Neural cell (in vitro differentiated cells): Measurements from ENCODE around the gene FLOT1. TPM values are rescaled to one million over a fixed set of nuclear protein-coding genes. Genes with fewer than 3 reads are reported as not detected.

Source experiments
- H2AFZ ChIP-seq: fragments of 200-600, 300-800 bp; sonication (generic), shearing (Covaris generic); 2 replicates; pipeline ENCODE4 v1.6.0; 2014; ENCODE audit warnings: low read depth, mild to moderate bottlenecking, antibody characterized with exemption, low read length, moderate library complexity
- H3F3A ChIP-seq: fragments of 200-600 bp; shearing (Covaris generic); 2 replicates; pipeline ENCODE4 v1.6.1; 2016; ENCODE audit warnings: mild to moderate bottlenecking, moderate library complexity, mixed read lengths, antibody characterized with exemption, low read length; ENCODE audit not compliant: insufficient read depth, poor library complexity, severe bottlenecking
- H3K27ac ChIP-seq: fragments of 200-600, 300-800 bp; sonication (generic), shearing (Covaris generic); 2 replicates; pipeline ENCODE4 v1.5.1; 2014; ENCODE audit warnings: mild to moderate bottlenecking, low read length, moderate library complexity
- H3K27me3 ChIP-seq: fragments of 300-800, 200-600 bp; sonication (generic), shearing (Covaris generic); 2 replicates; pipeline ENCODE4 v1.6.0; 2014; ENCODE audit warnings: mild to moderate bottlenecking, low read depth, low read length, moderate library complexity; ENCODE audit not compliant: insufficient read depth
- H3K36me3 ChIP-seq: fragments of 300-800, 200-600 bp; sonication (generic), shearing (Covaris generic); 2 replicates; pipeline ENCODE4 v1.5.1; 2014; ENCODE audit warnings: mild to moderate bottlenecking, antibody characterized with exemption, low read length, moderate library complexity; ENCODE audit not compliant: insufficient read depth
- H3K4me2 ChIP-seq: fragments of 300-800, 200-600 bp; sonication (generic), shearing (Covaris generic); 2 replicates; pipeline ENCODE4 v1.6.0; 2014; ENCODE audit warnings: mild to moderate bottlenecking, low read length
- H3K4me3 ChIP-seq: fragments of 300-800, 200-600 bp; sonication (generic), shearing (Covaris generic); 2 replicates; pipeline ENCODE4 v1.5.1; 2014; ENCODE audit warnings: mild to moderate bottlenecking, low read length, moderate library complexity
- H3K79me2 ChIP-seq: fragments of 200-600 bp; shearing (Covaris generic); replicated peaks from 2 replicates; pipeline ENCODE4 v1.6.0; 2014; ENCODE audit warnings: mild to moderate bottlenecking, low read length, moderate library complexity; ENCODE audit not compliant: insufficient read depth
- H3K9ac ChIP-seq: fragments of 300-800, 200-600 bp; sonication (generic), shearing (Covaris generic); 2 replicates; pipeline ENCODE4 v1.6.1; 2016; ENCODE audit warnings: mild to moderate bottlenecking, low read length, mixed read lengths
- H3K9me2 ChIP-seq: fragments of 200-600 bp; shearing (Covaris generic); 2 replicates; pipeline ENCODE4 v1.6.1; 2016; ENCODE audit warnings: mild to moderate bottlenecking, low read length, mixed read lengths; ENCODE audit not compliant: insufficient read depth
- H3K9me3 ChIP-seq: fragments of 200-600, 300-800 bp; sonication (generic), shearing (Covaris generic); 2 replicates; pipeline ENCODE4 v1.6.1; 2016; ENCODE audit warnings: mild to moderate bottlenecking, mixed run types, low read length, moderate library complexity, mixed read lengths
- H4K20me1 ChIP-seq: fragments of 200-600 bp; shearing (Covaris generic); 2 replicates; pipeline ENCODE4 v1.6.1; 2016; ENCODE audit warnings: mild to moderate bottlenecking, mixed run types; ENCODE audit not compliant: insufficient read depth
- EP300 ChIP-seq: fragments of 450-650 bp; conservative IDR thresholded peaks from 2 replicates; pipeline ENCODE4 v1.6.1; 2014; ENCODE audit warnings: antibody characterized with exemption, mild to moderate bottlenecking, moderate library complexity; ENCODE audit not compliant: poor library complexity, severe bottlenecking
- EZH2 ChIP-seq: fragments of 200-600, 300-800 bp; shearing (Covaris generic), sonication (generic); IDR thresholded peaks from 2 replicates; pipeline ENCODE4 v1.6.1; 2014; ENCODE audit warnings: antibody characterized with exemption, low read length, borderline replicate concordance, mild to moderate bottlenecking; ENCODE audit not compliant: insufficient read depth, poor library complexity, severe bottlenecking
- MXI1 ChIP-seq: fragments of 450-650 bp; conservative IDR thresholded peaks from 2 replicates; pipeline ENCODE4 v1.6.1; 2014; ENCODE audit warnings: antibody characterized with exemption, mild to moderate bottlenecking; ENCODE audit not compliant: poor library complexity, severe bottlenecking
- POLR2AphosphoS5 ChIP-seq: IDR thresholded peaks from 2 replicates; pipeline ENCODE4 v1.6.1; 2012
- RAD21 ChIP-seq: fragments of 450-650 bp; conservative IDR thresholded peaks from 2 replicates; pipeline ENCODE4 v1.6.1; 2014; ENCODE audit warnings: antibody characterized with exemption, mild to moderate bottlenecking, moderate library complexity
- SMC3 ChIP-seq: fragments of 450-650 bp; conservative IDR thresholded peaks from 2 replicates; pipeline ENCODE4 v1.6.1; 2014; ENCODE audit warnings: antibody characterized with exemption, mild to moderate bottlenecking, moderate library complexity; ENCODE audit not compliant: poor library complexity
- TAF1 ChIP-seq: IDR thresholded peaks from 2 replicates; pipeline ENCODE4 v1.6.1; 2012; ENCODE audit warnings: low read depth
- polyA plus RNA-seq: library from polyadenylated mRNA; depleted of rRNA; stranded (reverse); fragments of >200 nt; gene quantifications from 2 replicates; pipeline ENCODE4 v1.2.3, GENCODE V29; 2014
- TF ChIP-seq, protein P1 (sequence below): IDR thresholded peaks from 2 replicates; pipeline ENCODE4 v1.6.1; 2012; ENCODE audit warnings: borderline replicate concordance
- TF ChIP-seq, protein P2 (sequence below): fragments of 450-650 bp; IDR thresholded peaks from 2 replicates; pipeline ENCODE4 v1.5.1; 2014; ENCODE audit warnings: antibody characterized with exemption, mild to moderate bottlenecking, moderate library complexity; ENCODE audit not compliant: poor library complexity, severe bottlenecking

The FLOT1 gene
- polyA plus RNA-seq, 1 donor from 2014 or later, result 72.7 TPM

DNA sequence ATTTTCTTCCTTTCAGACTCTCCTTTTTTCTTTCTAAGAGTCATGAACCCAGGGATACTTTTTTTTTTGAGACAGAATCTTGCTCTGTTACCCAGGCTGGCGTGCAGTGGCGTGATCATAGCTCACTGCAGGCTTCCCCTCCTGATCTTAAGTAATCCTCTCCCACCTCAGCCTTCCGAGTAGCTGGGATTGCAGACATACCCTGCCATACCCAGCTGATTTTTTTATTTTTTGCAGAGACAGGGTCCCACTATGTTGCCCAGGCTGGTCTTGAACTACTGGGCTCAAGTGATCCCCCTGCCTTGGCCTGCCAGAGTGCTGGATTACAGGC lies 34.6 kb upstream of the FLOT1 start:
- H3K9me2 ChIP-seq, result no peaks in the 10 kb centered on the region
- no peak overlapping the region for H3K4me3 ChIP-seq
- no peak for TF ChIP-seq POLR2AphosphoS5
- TF ChIP-seq, protein P1, sequence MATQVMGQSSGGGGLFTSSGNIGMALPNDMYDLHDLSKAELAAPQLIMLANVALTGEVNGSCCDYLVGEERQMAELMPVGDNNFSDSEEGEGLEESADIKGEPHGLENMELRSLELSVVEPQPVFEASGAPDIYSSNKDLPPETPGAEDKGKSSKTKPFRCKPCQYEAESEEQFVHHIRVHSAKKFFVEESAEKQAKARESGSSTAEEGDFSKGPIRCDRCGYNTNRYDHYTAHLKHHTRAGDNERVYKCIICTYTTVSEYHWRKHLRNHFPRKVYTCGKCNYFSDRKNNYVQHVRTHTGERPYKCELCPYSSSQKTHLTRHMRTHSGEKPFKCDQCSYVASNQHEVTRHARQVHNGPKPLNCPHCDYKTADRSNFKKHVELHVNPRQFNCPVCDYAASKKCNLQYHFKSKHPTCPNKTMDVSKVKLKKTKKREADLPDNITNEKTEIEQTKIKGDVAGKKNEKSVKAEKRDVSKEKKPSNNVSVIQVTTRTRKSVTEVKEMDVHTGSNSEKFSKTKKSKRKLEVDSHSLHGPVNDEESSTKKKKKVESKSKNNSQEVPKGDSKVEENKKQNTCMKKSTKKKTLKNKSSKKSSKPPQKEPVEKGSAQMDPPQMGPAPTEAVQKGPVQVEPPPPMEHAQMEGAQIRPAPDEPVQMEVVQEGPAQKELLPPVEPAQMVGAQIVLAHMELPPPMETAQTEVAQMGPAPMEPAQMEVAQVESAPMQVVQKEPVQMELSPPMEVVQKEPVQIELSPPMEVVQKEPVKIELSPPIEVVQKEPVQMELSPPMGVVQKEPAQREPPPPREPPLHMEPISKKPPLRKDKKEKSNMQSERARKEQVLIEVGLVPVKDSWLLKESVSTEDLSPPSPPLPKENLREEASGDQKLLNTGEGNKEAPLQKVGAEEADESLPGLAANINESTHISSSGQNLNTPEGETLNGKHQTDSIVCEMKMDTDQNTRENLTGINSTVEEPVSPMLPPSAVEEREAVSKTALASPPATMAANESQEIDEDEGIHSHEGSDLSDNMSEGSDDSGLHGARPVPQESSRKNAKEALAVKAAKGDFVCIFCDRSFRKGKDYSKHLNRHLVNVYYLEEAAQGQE, result no peak
- TF ChIP-seq, protein P2, sequence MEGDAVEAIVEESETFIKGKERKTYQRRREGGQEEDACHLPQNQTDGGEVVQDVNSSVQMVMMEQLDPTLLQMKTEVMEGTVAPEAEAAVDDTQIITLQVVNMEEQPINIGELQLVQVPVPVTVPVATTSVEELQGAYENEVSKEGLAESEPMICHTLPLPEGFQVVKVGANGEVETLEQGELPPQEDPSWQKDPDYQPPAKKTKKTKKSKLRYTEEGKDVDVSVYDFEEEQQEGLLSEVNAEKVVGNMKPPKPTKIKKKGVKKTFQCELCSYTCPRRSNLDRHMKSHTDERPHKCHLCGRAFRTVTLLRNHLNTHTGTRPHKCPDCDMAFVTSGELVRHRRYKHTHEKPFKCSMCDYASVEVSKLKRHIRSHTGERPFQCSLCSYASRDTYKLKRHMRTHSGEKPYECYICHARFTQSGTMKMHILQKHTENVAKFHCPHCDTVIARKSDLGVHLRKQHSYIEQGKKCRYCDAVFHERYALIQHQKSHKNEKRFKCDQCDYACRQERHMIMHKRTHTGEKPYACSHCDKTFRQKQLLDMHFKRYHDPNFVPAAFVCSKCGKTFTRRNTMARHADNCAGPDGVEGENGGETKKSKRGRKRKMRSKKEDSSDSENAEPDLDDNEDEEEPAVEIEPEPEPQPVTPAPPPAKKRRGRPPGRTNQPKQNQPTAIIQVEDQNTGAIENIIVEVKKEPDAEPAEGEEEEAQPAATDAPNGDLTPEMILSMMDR, result no peak
- no peak for TF ChIP-seq EZH2
- TF ChIP-seq RAD21, result no peak
- no peak for TF ChIP-seq TAF1
- TF ChIP-seq SMC3, result no peak
- TF ChIP-seq EP300, result no peak
- TF ChIP-seq MXI1, result no peak
- no peaks in the 10 kb centered on the region for H4K20me1 ChIP-seq
- no peaks in the 10 kb centered on the region for H3K36me3 ChIP-seq
- no peak overlapping the region for H3K4me2 ChIP-seq
- no peaks in the 10 kb centered on the region for H3F3A ChIP-seq
- H3K9ac ChIP-seq, result no peak overlapping the region
- no peaks in the 10 kb centered on the region for H3K79me2 ChIP-seq
- H2AFZ ChIP-seq, result no peak overlapping the region
- H3K27me3 ChIP-seq, result no peaks in the 10 kb centered on the region
- H3K9me3 ChIP-seq, result no peaks in the 10 kb centered on the region
- H3K27ac ChIP-seq, result no peak overlapping the region

DNA sequence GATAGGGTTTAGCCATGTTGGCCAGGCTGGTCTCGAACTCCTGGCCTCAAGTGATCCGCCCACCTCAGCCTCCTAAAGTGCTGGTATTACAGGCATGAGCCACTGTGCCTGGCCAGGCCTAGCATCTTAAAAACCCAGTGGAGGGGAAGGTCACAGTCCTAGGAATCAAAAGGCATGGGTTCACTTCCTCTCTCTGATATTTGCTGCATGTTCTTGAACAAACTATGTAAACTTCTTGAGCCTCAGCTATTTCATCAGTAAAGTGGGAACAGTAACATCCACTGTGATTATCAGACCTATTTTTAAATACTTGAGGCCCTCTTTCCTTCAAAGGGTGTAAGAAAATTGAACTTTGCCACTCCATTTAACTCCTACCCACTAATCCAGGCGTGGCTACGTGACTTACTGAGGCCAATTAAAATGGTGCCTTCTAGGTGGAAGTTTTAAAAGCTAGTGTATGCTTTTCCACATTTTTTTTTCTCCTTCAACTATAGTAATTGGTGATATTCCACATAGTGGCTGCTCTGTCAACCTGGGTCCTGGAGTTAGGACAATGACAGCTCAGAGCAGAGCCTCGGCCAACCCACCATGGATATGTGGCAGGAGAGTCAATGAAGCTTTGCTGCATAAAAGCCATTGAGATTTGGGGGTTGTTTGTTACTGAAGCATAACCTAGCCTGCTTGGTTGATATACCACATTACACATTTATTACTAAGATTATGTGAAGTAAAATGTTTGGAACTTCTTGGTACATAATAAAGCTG lies 34.1 kb upstream of the FLOT1 start:
- H3K4me2 ChIP-seq, result no peak overlapping the region
- TF ChIP-seq MXI1 (no peak), SMC3 (no peak), RAD21 (no peak), TAF1 (no peak), EP300 (no peak), EZH2 (no peak), POLR2AphosphoS5 (no peak)
- TF ChIP-seq, protein P2, result no peak
- TF ChIP-seq, protein P1, result no peak
- H3K9ac ChIP-seq, result no peak overlapping the region
- H3K79me2 ChIP-seq, result no peaks in the 10 kb centered on the region
- H3K27me3 ChIP-seq, result no peaks in the 10 kb centered on the region
- no peak overlapping the region for H3K27ac ChIP-seq
- H3K36me3 ChIP-seq, result no peaks in the 10 kb centered on the region
- no peaks in the 10 kb centered on the region for H4K20me1 ChIP-seq
- H3K9me2 ChIP-seq, result no peaks in the 10 kb centered on the region
- H3F3A ChIP-seq, result no peaks in the 10 kb centered on the region
- no peak overlapping the region for H2AFZ ChIP-seq
- no peak overlapping the region for H3K4me3 ChIP-seq
- H3K9me3 ChIP-seq, result no peaks in the 10 kb centered on the region
